ENCODE measurements around the gene PRSS27.

The PRSS27 gene

DNA sequence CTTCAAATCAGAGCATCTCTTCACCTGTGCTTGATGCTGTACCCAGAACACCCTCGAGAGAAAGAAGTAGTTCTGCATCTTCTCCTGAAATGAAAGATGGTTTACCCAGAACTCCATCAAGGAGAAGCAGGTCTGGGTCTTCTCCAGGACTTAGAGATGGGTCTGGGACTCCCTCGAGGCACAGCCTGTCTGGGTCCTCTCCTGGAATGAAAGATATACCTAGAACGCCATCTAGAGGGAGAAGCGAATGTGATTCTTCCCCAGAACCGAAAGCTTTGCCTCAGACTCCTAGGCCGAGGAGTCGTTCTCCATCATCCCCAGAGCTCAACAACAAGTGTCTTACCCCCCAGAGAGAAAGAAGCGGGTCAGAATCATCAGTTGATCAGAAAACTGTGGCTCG lies 44.7 kb upstream of the PRSS27 start:
- H3K79me2 ChIP-seq (ENCODE audit: control insufficient read depth, insufficient read depth, low read length, poor library complexity), result no peaks in the 10 kb centered on the region
- H2AK5ac ChIP-seq (ENCODE audit: low read length), result no peak overlapping the region
- no peak overlapping the region for H2BK5ac ChIP-seq (ENCODE audit: low read depth, low read length, poor library complexity)
- no peak overlapping the region for H4K12ac ChIP-seq (ENCODE audit: low read depth, low read length)
- no peaks in the 10 kb centered on the region for H3K27me3 ChIP-seq (ENCODE audit: insufficient read depth, low read length)
- no peak overlapping the region for H2BK120ac ChIP-seq (ENCODE audit: insufficient read depth, low read length, poor library complexity)
- no peak overlapping the region for H2BK12ac ChIP-seq (ENCODE audit: low read length)
- H3K9me3 ChIP-seq (ENCODE audit: insufficient read depth, low read depth, low read length), result peaks cover 14% of the 10 kb centered on the region
- H3K4ac ChIP-seq (ENCODE audit: low read depth, low read length), result no peak overlapping the region
- no CpG with 5 or more reads among the region's 9 CpGs for WGBS (ENCODE audit: extremely low coverage, insufficient coverage, insufficient read length)
- no peak overlapping the region for H4K91ac ChIP-seq (ENCODE audit: low read depth, low read length)
- H3K14ac ChIP-seq (ENCODE audit: low read length), result no peak overlapping the region
- no peak for DNase-seq
- no peak overlapping the region for H3K4me3 ChIP-seq (ENCODE audit: low read depth, low read length)
- no peak overlapping the region for H3K9ac ChIP-seq (ENCODE audit: low read length)
- no peak overlapping the region for H3K27ac ChIP-seq (ENCODE audit: low read depth, low read length)
- no peak overlapping the region for H2AFZ ChIP-seq (ENCODE audit: insufficient read depth, low read length, poor library complexity)
- no peaks in the 10 kb centered on the region for H3K79me1 ChIP-seq (ENCODE audit: low read length)
- no peak overlapping the region for H4K8ac ChIP-seq (ENCODE audit: low read depth, low read length)
- peaks cover 81 to 92% of the 10 kb centered on the region in 2 experiments for H3K36me3 ChIP-seq (ENCODE audit: control insufficient read depth in 1 of 2, insufficient read depth in 2 of 2, low read length in 2 of 2)
- no peak overlapping the region for H3K4me2 ChIP-seq (ENCODE audit: low read length)
- no peak overlapping the region for H3K23ac ChIP-seq (ENCODE audit: low read length)
- no peaks in the 10 kb centered on the region for H3K4me1 ChIP-seq (ENCODE audit: control insufficient read depth in 1 of 2, insufficient read depth in 2 of 2, low read length in 2 of 2)
- no peak overlapping the region for H3K18ac ChIP-seq (ENCODE audit: low read length)

DNA sequence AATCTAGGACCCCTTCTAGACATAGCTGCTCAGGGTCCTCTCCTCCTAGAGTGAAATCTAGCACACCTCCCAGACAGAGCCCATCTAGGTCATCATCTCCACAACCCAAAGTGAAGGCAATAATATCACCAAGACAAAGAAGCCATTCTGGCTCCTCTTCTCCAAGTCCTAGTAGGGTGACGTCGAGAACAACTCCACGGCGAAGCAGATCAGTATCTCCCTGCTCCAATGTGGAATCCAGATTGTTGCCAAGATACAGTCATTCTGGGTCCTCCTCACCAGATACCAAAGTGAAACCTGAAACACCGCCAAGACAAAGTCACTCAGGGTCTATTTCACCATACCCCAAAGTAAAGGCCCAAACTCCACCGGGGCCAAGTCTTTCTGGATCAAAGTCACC lies 43.1 kb upstream of the PRSS27 start:
- peaks cover 14% of the 10 kb centered on the region for H3K9me3 ChIP-seq (ENCODE audit: insufficient read depth, low read depth, low read length)
- no peak overlapping the region for H2AFZ ChIP-seq (ENCODE audit: insufficient read depth, low read length, poor library complexity)
- no peak overlapping the region for H2AK5ac ChIP-seq (ENCODE audit: low read length)
- H3K9ac ChIP-seq (ENCODE audit: low read length), result no peak overlapping the region
- DNase-seq, result no peak
- WGBS (ENCODE audit: extremely low coverage, insufficient coverage, insufficient read length), result no CpG with 5 or more reads among the region's 6 CpGs
- no peak overlapping the region for H4K91ac ChIP-seq (ENCODE audit: low read depth, low read length)
- no peaks in the 10 kb centered on the region for H3K4me1 ChIP-seq (ENCODE audit: control insufficient read depth in 1 of 2, insufficient read depth in 2 of 2, low read length in 2 of 2)
- no peak overlapping the region for H2BK12ac ChIP-seq (ENCODE audit: low read length)
- H4K12ac ChIP-seq (ENCODE audit: low read depth, low read length), result no peak overlapping the region
- no peaks in the 10 kb centered on the region for H3K79me2 ChIP-seq (ENCODE audit: control insufficient read depth, insufficient read depth, low read length, poor library complexity)
- no peak overlapping the region for H4K8ac ChIP-seq (ENCODE audit: low read depth, low read length)
- no peak overlapping the region for H2BK120ac ChIP-seq (ENCODE audit: insufficient read depth, low read length, poor library complexity)
- H3K18ac ChIP-seq (ENCODE audit: low read length), result no peak overlapping the region
- peaks cover 71 to 91% of the 10 kb centered on the region in 2 experiments for H3K36me3 ChIP-seq (ENCODE audit: control insufficient read depth in 1 of 2, insufficient read depth in 2 of 2, low read length in 2 of 2)
- H3K27me3 ChIP-seq (ENCODE audit: insufficient read depth, low read length), result no peaks in the 10 kb centered on the region
- H2BK5ac ChIP-seq (ENCODE audit: low read depth, low read length, poor library complexity), result no peak overlapping the region
- H3K23ac ChIP-seq (ENCODE audit: low read length), result no peak overlapping the region
- H3K79me1 ChIP-seq (ENCODE audit: low read length), result no peaks in the 10 kb centered on the region
- H3K4me3 ChIP-seq (ENCODE audit: low read depth, low read length), result no peak overlapping the region
- H3K14ac ChIP-seq (ENCODE audit: low read length), result no peak overlapping the region
- no peak overlapping the region for H3K4ac ChIP-seq (ENCODE audit: low read depth, low read length)
- no peak overlapping the region for H3K27ac ChIP-seq (ENCODE audit: low read depth, low read length)
- H3K4me2 ChIP-seq (ENCODE audit: low read length), result no peak overlapping the region

GRCh38 chr16:2762711-2763110 lies 42.7 kb upstream of the PRSS27 start:
- Histone ChIP-seq H3K27ac (ENCODE audit: low read depth, low read length) (no peak overlapping the region), H3K9me3 (ENCODE audit: insufficient read depth, low read depth, low read length) (peaks cover 14% of the 10 kb centered on the region), H3K79me1 (ENCODE audit: low read length) (no peaks in the 10 kb centered on the region), H4K8ac (ENCODE audit: low read depth, low read length) (no peak overlapping the region), H3K18ac (ENCODE audit: low read length) (no peak overlapping the region), H3K4ac (ENCODE audit: low read depth, low read length) (no peak overlapping the region), H3K4me2 (ENCODE audit: low read length) (no peak overlapping the region), H3K4me1 (ENCODE audit: control insufficient read depth in 1 of 2, insufficient read depth in 2 of 2, low read length in 2 of 2) (no peaks in the 10 kb centered on the region), H2BK12ac (ENCODE audit: low read length) (no peak overlapping the region), H2BK120ac (ENCODE audit: insufficient read depth, low read length, poor library complexity) (no peak overlapping the region), H2AK5ac (ENCODE audit: low read length) (no peak overlapping the region), H3K4me3 (ENCODE audit: low read depth, low read length) (no peak overlapping the region), H3K36me3 (ENCODE audit: control insufficient read depth in 1 of 2, insufficient read depth in 2 of 2, low read length in 2 of 2) (peaks cover 71 to 91% of the 10 kb centered on the region in 2 experiments), H3K9ac (ENCODE audit: low read length) (no peak overlapping the region), H3K27me3 (ENCODE audit: insufficient read depth, low read length) (no peaks in the 10 kb centered on the region), H3K79me2 (ENCODE audit: control insufficient read depth, insufficient read depth, low read length, poor library complexity) (no peaks in the 10 kb centered on the region), H4K12ac (ENCODE audit: low read depth, low read length) (no peak overlapping the region), H4K91ac (ENCODE audit: low read depth, low read length) (no peak overlapping the region), H3K23ac (ENCODE audit: low read length) (no peak overlapping the region), H3K14ac (ENCODE audit: low read length) (no peak overlapping the region), H2BK5ac (ENCODE audit: low read depth, low read length, poor library complexity) (no peak overlapping the region), H2AFZ (ENCODE audit: insufficient read depth, low read length, poor library complexity) (no peak overlapping the region)
- no peak for DNase-seq
- no CpG with 5 or more reads among the region's 13 CpGs for WGBS (ENCODE audit: extremely low coverage, insufficient coverage, insufficient read length)

DNA sequence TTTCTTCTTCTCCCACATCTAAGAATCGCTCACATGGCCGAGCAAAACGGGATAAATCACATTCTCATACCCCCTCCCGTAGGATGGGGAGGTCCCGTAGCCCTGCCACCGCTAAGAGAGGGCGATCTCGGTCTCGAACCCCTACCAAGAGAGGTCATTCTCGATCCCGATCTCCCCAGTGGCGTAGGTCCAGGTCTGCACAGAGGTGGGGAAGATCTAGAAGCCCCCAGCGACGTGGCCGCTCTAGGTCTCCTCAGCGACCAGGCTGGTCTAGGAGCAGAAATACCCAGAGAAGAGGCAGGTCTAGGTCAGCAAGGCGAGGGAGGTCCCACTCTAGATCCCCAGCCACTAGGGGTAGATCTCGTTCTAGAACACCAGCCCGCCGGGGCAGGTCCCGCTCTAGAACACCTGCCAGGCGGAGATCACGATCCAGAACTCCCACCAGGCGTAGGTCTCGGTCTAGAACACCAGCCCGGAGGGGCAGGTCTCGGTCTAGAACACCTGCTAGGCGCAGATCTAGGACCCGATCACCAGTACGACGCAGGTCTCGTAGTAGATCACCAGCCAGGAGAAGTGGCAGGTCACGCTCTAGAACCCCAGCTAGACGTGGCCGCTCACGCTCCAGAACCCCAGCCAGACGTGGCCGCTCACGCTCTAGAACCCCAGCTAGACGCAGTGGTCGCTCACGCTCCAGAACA lies 42.0 kb upstream of the PRSS27 start:
- DNase-seq, result no peak
- Histone ChIP-seq H3K27ac (ENCODE audit: low read depth, low read length) (no peak overlapping the region), H3K36me3 (ENCODE audit: control insufficient read depth in 1 of 2, insufficient read depth in 2 of 2, low read length in 2 of 2) (peaks cover 69 to 91% of the 10 kb centered on the region in 2 experiments), H4K12ac (ENCODE audit: low read depth, low read length) (no peak overlapping the region), H3K4ac (ENCODE audit: low read depth, low read length) (peak overlapping the region; percentile 22), H3K14ac (ENCODE audit: low read length) (no peak overlapping the region), H2AK5ac (ENCODE audit: low read length) (no peak overlapping the region), H3K9me3 (ENCODE audit: insufficient read depth, low read depth, low read length) (peaks cover 14% of the 10 kb centered on the region), H3K4me2 (ENCODE audit: low read length) (no peak overlapping the region), H2AFZ (ENCODE audit: insufficient read depth, low read length, poor library complexity) (no peak overlapping the region), H3K79me1 (ENCODE audit: low read length) (no peaks in the 10 kb centered on the region), H2BK12ac (ENCODE audit: low read length) (no peak overlapping the region), H4K8ac (ENCODE audit: low read depth, low read length) (no peak overlapping the region), H4K91ac (ENCODE audit: low read depth, low read length) (no peak overlapping the region), H3K18ac (ENCODE audit: low read length) (peak overlapping the region; percentile 11), H3K79me2 (ENCODE audit: control insufficient read depth, insufficient read depth, low read length, poor library complexity) (no peaks in the 10 kb centered on the region), H2BK5ac (ENCODE audit: low read depth, low read length, poor library complexity) (no peak overlapping the region), H3K27me3 (ENCODE audit: insufficient read depth, low read length) (no peaks in the 10 kb centered on the region), H2BK120ac (ENCODE audit: insufficient read depth, low read length, poor library complexity) (no peak overlapping the region), H3K4me3 (ENCODE audit: low read depth, low read length) (peak overlapping the region; percentile 14), H3K9ac (ENCODE audit: low read length) (no peak overlapping the region), H3K4me1 (ENCODE audit: control insufficient read depth in 1 of 2, insufficient read depth in 2 of 2, low read length in 2 of 2) (no peaks in the 10 kb centered on the region), H3K23ac (ENCODE audit: low read length) (no peak overlapping the region)
- WGBS (ENCODE audit: extremely low coverage, insufficient coverage, insufficient read length), result no CpG with 5 or more reads among the region's 42 CpGs

Data from trophoblast cell (in vitro differentiated cells and primary cell).